Measurements from ENCODE around the gene FBXL19. TPM values are rescaled to one million over a fixed set of nuclear protein-coding genes. Genes with fewer than 3 reads are reported as not detected.

The FBXL19 gene
- total RNA-seq, 1 donor from 2014 or later, result 6.3 TPM

GRCh38 chr16:30966033-30966619 lies 42.8 kb downstream of the FBXL19 start:
- DNase-seq, result no peak
- Histone ChIP-seq H3K27me3 (ENCODE audit: low read depth) (no peaks in the 10 kb centered on the region), H3K4me3 (no peak overlapping the region), H3K36me3 (peaks cover 100% of the 10 kb centered on the region), H3K4me1 (no peaks in the 10 kb centered on the region), H3K27ac (replicated peaks) (no peak overlapping the region), H3K9me3 (replicated peaks) (no peaks in the 10 kb centered on the region)
- intact Hi-C loops (cut with micrococcal nuclease), result no loop called here
- TF ChIP-seq CTCF (IDR thresholded peaks at IDR 0.05; ENCODE audit: borderline replicate concordance), result no peak

- intact Hi-C loops (cut with micrococcal nuclease), result no loop called here
- no peaks in the 10 kb centered on the region for H3K27me3 ChIP-seq (ENCODE audit: low read depth)
- no peaks in the 10 kb centered on the region for H3K9me3 ChIP-seq (replicated peaks)
- DNase-seq, result no peak
- peaks cover 100% of the 10 kb centered on the region for H3K36me3 ChIP-seq
- H3K27ac ChIP-seq (replicated peaks), result no peak overlapping the region
- H3K4me1 ChIP-seq, result no peaks in the 10 kb centered on the region
- no peak for TF ChIP-seq CTCF (IDR thresholded peaks at IDR 0.05; ENCODE audit: borderline replicate concordance)
- no peak overlapping the region for H3K4me3 ChIP-seq
Observed at GRCh38 chr16:30967795-30968194, 44.4 kb downstream of the FBXL19 start.

- no peaks in the 10 kb centered on the region for H3K9me3 ChIP-seq (replicated peaks)
- H3K36me3 ChIP-seq, result peaks cover 100% of the 10 kb centered on the region
- H3K4me1 ChIP-seq, result no peaks in the 10 kb centered on the region
- no peaks in the 10 kb centered on the region for H3K27me3 ChIP-seq (ENCODE audit: low read depth)
- no peak overlapping the region for H3K4me3 ChIP-seq
- no peak overlapping the region for H3K27ac ChIP-seq (replicated peaks)
- intact Hi-C loops (cut with micrococcal nuclease), result no loop called here
- TF ChIP-seq CTCF (IDR thresholded peaks at IDR 0.05; ENCODE audit: borderline replicate concordance), result no peak
- DNase-seq, result no peak
Observed at GRCh38 chr16:30969246-30969842, 46.0 kb downstream of the FBXL19 start.

GRCh38 chr16:30971298-30971697 lies 47.9 kb downstream of the FBXL19 start:
- Histone ChIP-seq H3K27me3 (ENCODE audit: low read depth) (no peaks in the 10 kb centered on the region), H3K36me3 (peaks cover 100% of the 10 kb centered on the region), H3K27ac (replicated peaks) (no peak overlapping the region), H3K4me1 (no peaks in the 10 kb centered on the region), H3K9me3 (replicated peaks) (no peaks in the 10 kb centered on the region), H3K4me3 (no peak overlapping the region)
- no peak for DNase-seq
- intact Hi-C loops (cut with micrococcal nuclease), result no loop called here
- TF ChIP-seq CTCF (IDR thresholded peaks at IDR 0.05; ENCODE audit: borderline replicate concordance), result no peak

- intact Hi-C loops (cut with micrococcal nuclease), result no loop called here
- no peak overlapping the region for H3K4me3 ChIP-seq
- H3K36me3 ChIP-seq, result peaks cover 100% of the 10 kb centered on the region
- no peaks in the 10 kb centered on the region for H3K9me3 ChIP-seq (replicated peaks)
- H3K27me3 ChIP-seq (ENCODE audit: low read depth), result no peaks in the 10 kb centered on the region
- H3K4me1 ChIP-seq, result no peaks in the 10 kb centered on the region
- DNase-seq, result no peak
- TF ChIP-seq CTCF (IDR thresholded peaks at IDR 0.05; ENCODE audit: borderline replicate concordance), result no peak
- H3K27ac ChIP-seq (replicated peaks), result no peak overlapping the region
Observed at GRCh38 chr16:30972872-30973271, 49.5 kb downstream of the FBXL19 start.
